ENCODE data around the gene NAALADL1. TPM values are rescaled to one million over a fixed set of nuclear protein-coding genes. Genes with fewer than 3 reads are reported as not detected.

NAALADL1 gene
- total RNA-seq, 1 donor from 2014 or later, result not detected

DNA sequence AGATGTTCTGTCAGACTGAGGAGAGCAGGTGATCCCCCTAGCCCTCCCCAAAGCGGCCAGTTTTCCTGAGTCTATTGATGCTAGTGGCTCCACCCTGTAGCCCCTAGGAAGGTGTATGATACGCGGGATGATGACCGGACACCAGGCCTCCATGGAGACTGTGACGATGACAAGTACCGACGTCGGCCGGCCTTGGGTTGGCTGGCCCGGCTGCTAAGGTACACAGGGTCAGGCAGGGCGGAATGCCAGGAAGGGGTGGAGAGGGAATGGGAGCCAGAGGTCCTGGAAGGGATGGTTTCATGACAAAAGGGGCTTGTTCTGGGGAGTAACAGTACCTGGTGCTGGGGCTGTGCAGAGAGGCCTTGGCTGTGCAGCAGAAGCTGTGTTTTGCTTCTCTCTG lies 28.9 kb upstream of the NAALADL1 start:
- no peak overlapping the region for H3K4me3 Mint-ChIP-seq (ENCODE audit: unreplicated experiment)
- no peak for DNase-seq (ENCODE audit: extremely low spot score, unreplicated experiment)
- H3K9me3 Mint-ChIP-seq (ENCODE audit: unreplicated experiment), result no peaks in the 10 kb centered on the region
- peaks cover 31% of the 10 kb centered on the region for H3K4me1 Mint-ChIP-seq (ENCODE audit: unreplicated experiment)
- no peaks in the 10 kb centered on the region for H3K27me3 Mint-ChIP-seq (ENCODE audit: unreplicated experiment)
- peaks cover 18% of the 10 kb centered on the region for H3K36me3 Mint-ChIP-seq (ENCODE audit: unreplicated experiment)
- H3K27ac Mint-ChIP-seq (ENCODE audit: unreplicated experiment), result no peak overlapping the region
- TF ChIP-seq, protein P1, sequence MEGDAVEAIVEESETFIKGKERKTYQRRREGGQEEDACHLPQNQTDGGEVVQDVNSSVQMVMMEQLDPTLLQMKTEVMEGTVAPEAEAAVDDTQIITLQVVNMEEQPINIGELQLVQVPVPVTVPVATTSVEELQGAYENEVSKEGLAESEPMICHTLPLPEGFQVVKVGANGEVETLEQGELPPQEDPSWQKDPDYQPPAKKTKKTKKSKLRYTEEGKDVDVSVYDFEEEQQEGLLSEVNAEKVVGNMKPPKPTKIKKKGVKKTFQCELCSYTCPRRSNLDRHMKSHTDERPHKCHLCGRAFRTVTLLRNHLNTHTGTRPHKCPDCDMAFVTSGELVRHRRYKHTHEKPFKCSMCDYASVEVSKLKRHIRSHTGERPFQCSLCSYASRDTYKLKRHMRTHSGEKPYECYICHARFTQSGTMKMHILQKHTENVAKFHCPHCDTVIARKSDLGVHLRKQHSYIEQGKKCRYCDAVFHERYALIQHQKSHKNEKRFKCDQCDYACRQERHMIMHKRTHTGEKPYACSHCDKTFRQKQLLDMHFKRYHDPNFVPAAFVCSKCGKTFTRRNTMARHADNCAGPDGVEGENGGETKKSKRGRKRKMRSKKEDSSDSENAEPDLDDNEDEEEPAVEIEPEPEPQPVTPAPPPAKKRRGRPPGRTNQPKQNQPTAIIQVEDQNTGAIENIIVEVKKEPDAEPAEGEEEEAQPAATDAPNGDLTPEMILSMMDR (IDR thresholded peaks at IDR 0.05), result no peak

DNA sequence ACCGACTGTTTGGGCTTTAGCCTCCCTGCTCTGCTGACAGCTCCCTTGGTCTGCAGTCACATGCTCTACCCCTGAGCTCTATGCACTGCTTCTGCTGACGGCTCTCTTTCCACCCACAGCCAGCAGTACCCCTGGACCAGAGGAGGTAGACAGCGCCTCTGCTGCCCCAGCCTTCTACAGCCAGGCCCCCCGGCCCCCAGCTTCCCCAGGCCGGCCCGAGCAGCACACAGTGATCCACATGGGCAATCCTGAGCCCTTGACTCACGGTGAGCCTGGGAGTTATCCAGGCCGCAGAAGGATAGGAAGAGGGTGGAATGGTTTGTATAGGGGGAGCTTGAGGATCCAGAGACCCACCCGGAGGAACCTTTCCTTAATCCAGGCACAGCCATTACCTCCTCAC lies 28.5 kb upstream of the NAALADL1 start:
- H3K27ac Mint-ChIP-seq (ENCODE audit: unreplicated experiment), result no peak overlapping the region
- H3K4me1 Mint-ChIP-seq (ENCODE audit: unreplicated experiment), result peaks cover 31% of the 10 kb centered on the region
- no peaks in the 10 kb centered on the region for H3K27me3 Mint-ChIP-seq (ENCODE audit: unreplicated experiment)
- peaks cover 18% of the 10 kb centered on the region for H3K36me3 Mint-ChIP-seq (ENCODE audit: unreplicated experiment)
- H3K4me3 Mint-ChIP-seq (ENCODE audit: unreplicated experiment), result no peak overlapping the region
- TF ChIP-seq, protein P1 (IDR thresholded peaks at IDR 0.05), result no peak
- DNase-seq (ENCODE audit: extremely low spot score, unreplicated experiment), result no peak
- H3K9me3 Mint-ChIP-seq (ENCODE audit: unreplicated experiment), result no peaks in the 10 kb centered on the region

DNA sequence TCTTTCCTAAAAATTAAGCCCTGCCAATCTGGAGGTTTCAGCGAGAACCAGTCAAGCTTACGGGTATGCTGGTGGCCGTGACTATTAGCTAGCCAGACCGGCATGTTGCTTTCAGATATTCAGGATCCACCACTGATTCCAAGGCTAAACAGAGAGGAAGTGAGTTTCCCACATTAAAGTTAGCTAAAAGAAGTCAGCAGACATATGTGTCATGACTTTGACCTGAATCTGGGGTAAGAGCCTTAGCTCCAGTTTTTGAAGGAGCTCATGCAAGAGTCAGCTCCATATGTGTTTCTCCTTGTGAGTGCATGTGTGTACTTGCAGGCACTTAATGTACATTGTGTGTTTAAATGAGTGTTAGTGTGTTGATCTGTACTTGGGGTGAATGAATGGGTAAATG lies 27.1 kb upstream of the NAALADL1 start:
- Mint-ChIP-seq H3K27me3 (ENCODE audit: unreplicated experiment) (no peaks in the 10 kb centered on the region), H3K4me1 (ENCODE audit: unreplicated experiment) (peaks cover 31% of the 10 kb centered on the region), H3K27ac (ENCODE audit: unreplicated experiment) (peak overlapping the region; percentile 97), H3K9me3 (ENCODE audit: unreplicated experiment) (no peaks in the 10 kb centered on the region), H3K4me3 (ENCODE audit: unreplicated experiment) (peak overlapping the region; percentile 93), H3K36me3 (ENCODE audit: unreplicated experiment) (peaks cover 18% of the 10 kb centered on the region)
- TF ChIP-seq, protein P1 (IDR thresholded peaks at IDR 0.05), result no peak
- DNase-seq (ENCODE audit: extremely low spot score, unreplicated experiment), result no peak

DNA sequence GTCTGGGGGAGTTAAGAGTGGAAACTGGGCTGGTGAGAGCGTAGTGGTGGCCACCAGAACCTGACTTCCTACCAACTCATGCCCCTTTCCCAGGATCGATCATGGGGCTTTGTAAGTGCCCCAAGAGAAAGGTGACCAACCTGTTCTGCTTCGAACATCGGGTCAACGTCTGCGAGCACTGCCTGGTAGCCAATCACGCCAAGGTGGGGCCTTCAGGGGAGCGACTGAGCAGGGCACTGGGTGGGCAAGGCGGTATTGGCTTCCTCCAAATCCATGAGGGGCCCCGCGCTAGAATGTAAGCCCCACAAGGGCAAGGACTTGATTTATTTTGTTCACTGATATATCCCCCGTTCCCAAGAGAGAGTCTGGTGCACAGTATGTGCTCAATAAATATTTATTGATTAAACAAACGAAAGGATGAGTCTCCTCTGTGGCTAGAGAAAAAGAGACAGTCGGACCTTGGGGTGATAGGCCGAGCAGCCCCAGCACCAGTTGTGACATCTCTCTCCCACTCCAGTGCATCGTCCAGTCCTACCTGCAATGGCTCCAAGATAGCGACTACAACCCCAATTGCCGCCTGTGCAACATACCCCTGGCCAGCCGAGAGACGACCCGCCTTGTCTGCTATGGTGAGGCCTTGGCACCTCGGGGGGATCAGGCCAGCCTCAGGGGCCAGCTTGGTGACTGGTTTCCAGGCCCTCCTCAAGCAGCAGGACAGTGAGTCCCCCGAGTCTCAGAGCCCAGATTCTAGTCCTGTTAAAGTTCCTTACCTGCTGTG lies 26.4 kb upstream of the NAALADL1 start:
- Mint-ChIP-seq H3K4me3 (ENCODE audit: unreplicated experiment) (peak overlapping the region; percentile 93), H3K27ac (ENCODE audit: unreplicated experiment) (peak overlapping the region; percentile 97), H3K27me3 (ENCODE audit: unreplicated experiment) (no peaks in the 10 kb centered on the region), H3K9me3 (ENCODE audit: unreplicated experiment) (no peaks in the 10 kb centered on the region), H3K36me3 (ENCODE audit: unreplicated experiment) (peaks cover 18% of the 10 kb centered on the region), H3K4me1 (ENCODE audit: unreplicated experiment) (peaks cover 31% of the 10 kb centered on the region)
- TF ChIP-seq, protein P1 (IDR thresholded peaks at IDR 0.05), result no peak
- no peak for DNase-seq (ENCODE audit: extremely low spot score, unreplicated experiment)

DNA sequence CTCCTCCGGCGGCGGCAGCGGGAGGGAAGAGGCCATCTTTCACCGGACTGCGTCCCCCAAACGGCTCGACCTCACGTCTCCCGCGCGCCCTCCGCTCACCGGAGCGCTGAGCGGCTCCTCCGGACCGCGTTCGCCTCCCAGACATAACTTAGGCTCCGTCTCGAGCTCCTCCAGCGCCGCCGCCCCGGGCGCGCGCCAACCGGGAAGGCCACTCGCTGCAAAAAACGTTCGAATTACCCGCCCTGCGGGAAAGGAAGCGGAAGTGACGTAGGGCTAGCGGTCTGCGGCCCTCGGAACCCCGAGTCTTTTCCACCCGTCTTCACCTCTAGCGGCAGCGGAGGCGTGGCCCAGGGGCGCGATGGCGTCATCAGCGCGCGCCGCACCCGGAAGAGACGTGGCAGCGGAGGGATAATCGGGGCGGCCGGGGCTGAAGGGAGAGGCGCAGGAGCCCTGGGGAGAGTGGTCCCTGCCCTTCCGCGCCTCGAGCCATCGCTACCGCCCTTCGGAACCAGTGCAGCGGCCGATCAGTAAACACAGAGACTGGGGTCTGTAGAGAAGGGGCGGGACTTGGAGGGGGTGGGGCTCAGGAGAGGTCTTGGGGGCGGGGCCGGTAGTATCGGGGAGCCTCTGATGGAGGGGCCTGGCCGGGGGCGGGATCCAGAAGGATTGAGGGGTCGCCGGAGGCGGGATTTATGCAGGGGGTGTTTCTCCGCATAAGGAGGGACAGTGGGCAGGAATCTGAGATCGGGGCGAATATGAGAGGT lies 25.7 kb upstream of the NAALADL1 start, which contains the start of the genes CDCA5 and ZFPL1:
Gene CDCA5, minus strand, starts transcription at position 207 of the 764 bp plus-strand sequence. Its CDS starts 62 bp downstream, at position 145.
Gene ZFPL1, plus strand, starts transcription at position 389 of the 764 bp plus-strand sequence. CDS start 477 bp downstream, outside the sequence.
- Mint-ChIP-seq H3K4me3 (ENCODE audit: unreplicated experiment) (peak within 1 kb of the TSS; percentile 93), H3K9me3 (ENCODE audit: unreplicated experiment) (no peaks in the 10 kb centered on the region), H3K4me1 (ENCODE audit: unreplicated experiment) (peaks cover 31% of the 10 kb centered on the region), H3K36me3 (ENCODE audit: unreplicated experiment) (peaks cover 13% of the 10 kb centered on the region), H3K27me3 (ENCODE audit: unreplicated experiment) (no peaks in the 10 kb centered on the region), H3K27ac (ENCODE audit: unreplicated experiment) (peak within 1 kb of the TSS; percentile 97)
- TF ChIP-seq, protein P1 (IDR thresholded peaks at IDR 0.05), result no peak
- DNase-seq (ENCODE audit: extremely low spot score, unreplicated experiment), result peak; percentile 99

All from osteocyte (in vitro differentiated cells).